ENCODE data around the gene HSPB9.
"Not testable (repeated sequence)": the region's sequence is repeated elsewhere in the genome, so short reads cannot be mapped to it uniquely, and the experiment has no call there.

Gene HSPB9

GRCh38 chr17:42141382-42141781 lies 18.8 kb downstream of the HSPB9 start:
- no peak for DNase-seq (ENCODE audit: low read depth in 1 of 2, low spot score in 1 of 2)

- no peak for DNase-seq (ENCODE audit: low read depth in 1 of 2, low spot score in 1 of 2)
These were observed 19.8 kb downstream of the HSPB9 start for GRCh38 chr17:42142371-42142896.

GRCh38 chr17:42143138-42143537 lies 20.5 kb downstream of the HSPB9 start:
- not testable (repeated sequence) for DNase-seq (ENCODE audit: low read depth in 1 of 2, low spot score in 1 of 2)

- no peak for DNase-seq (ENCODE audit: low read depth in 1 of 2, low spot score in 1 of 2)
These were observed 24.5 kb downstream of the HSPB9 start for GRCh38 chr17:42146911-42147607.

- DNase-seq (ENCODE audit: low read depth in 1 of 2, low spot score in 1 of 2), result no peak
These were observed 31.5 kb downstream of the HSPB9 start for GRCh38 chr17:42153919-42154742.

- no peak for DNase-seq (ENCODE audit: low read depth in 1 of 2, low spot score in 1 of 2)
These were observed 33.0 kb downstream of the HSPB9 start for GRCh38 chr17:42155614-42156045.

GRCh38 chr17:42159796-42160530 lies 37.4 kb downstream of the HSPB9 start:
- DNase-seq (ENCODE audit: low read depth in 1 of 2, low spot score in 1 of 2), result no peak

GRCh38 chr17:42160531-42160910 lies 37.9 kb downstream of the HSPB9 start:
- no peak for DNase-seq (ENCODE audit: low read depth in 1 of 2, low spot score in 1 of 2)

GRCh38 chr17:42163113-42163512 lies 40.5 kb downstream of the HSPB9 start:
- DNase-seq (ENCODE audit: low read depth in 1 of 2, low spot score in 1 of 2), result no peak

- DNase-seq (ENCODE audit: low read depth in 1 of 2, low spot score in 1 of 2), result no peak
These were observed 41.2 kb downstream of the HSPB9 start for GRCh38 chr17:42163696-42164407.

- no peak for DNase-seq (ENCODE audit: low read depth in 1 of 2, low spot score in 1 of 2)
These were observed 43.1 kb downstream of the HSPB9 start for GRCh38 chr17:42165751-42166150.

GRCh38 chr17:42166196-42166763 lies 43.7 kb downstream of the HSPB9 start:
- DNase-seq (ENCODE audit: low read depth in 1 of 2, low spot score in 1 of 2), result no peak

GRCh38 chr17:42167807-42168206 lies 45.2 kb downstream of the HSPB9 start:
- no peak for DNase-seq (ENCODE audit: low read depth in 1 of 2, low spot score in 1 of 2)

GRCh38 chr17:42169351-42169750 lies 46.7 kb downstream of the HSPB9 start:
- DNase-seq (ENCODE audit: low read depth in 1 of 2, low spot score in 1 of 2), result no peak

GRCh38 chr17:42171831-42172230 lies 49.2 kb downstream of the HSPB9 start:
- no peak for DNase-seq (ENCODE audit: low read depth in 1 of 2, low spot score in 1 of 2)
